Astrocyte (in vitro differentiated cells and primary cell): ENCODE results near the gene HDHD2.

ENCODE experiments used
- EZH2 ChIP-seq: IDR thresholded peaks from 2 replicates; pipeline ENCODE4 v1.6.1; 2012; ENCODE audit warnings: mild to moderate bottlenecking, low read length, inconsistent platforms; ENCODE audit not compliant: insufficient read depth
- TF ChIP-seq, protein P1 (sequence below): IDR thresholded peaks from 2 replicates; pipeline ENCODE4 v1.5.1; 2011; ENCODE audit warnings: low read depth, mild to moderate bottlenecking, inconsistent platforms, low read length, moderate library complexity; ENCODE audit not compliant: insufficient read depth

DNA sequence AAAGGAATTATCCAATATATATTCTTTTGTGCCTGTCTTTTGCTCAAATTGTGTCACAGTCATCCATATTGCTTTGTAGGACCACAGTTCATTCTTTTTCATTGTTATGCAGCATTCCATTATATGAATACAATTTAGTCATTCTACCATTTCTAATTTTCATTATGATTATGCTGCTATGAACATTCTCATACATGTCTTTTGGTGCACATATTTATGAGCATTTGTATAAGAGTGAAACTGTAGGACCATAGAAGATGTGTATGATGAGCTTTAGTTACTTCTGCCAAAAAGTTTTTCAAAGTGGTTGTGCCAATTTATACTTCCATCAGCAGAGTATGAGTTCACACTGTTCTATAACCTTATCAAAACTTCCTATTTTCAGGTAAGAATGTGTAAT lies 18.2 kb upstream of the HDHD2 start:
- TF ChIP-seq, protein P1, sequence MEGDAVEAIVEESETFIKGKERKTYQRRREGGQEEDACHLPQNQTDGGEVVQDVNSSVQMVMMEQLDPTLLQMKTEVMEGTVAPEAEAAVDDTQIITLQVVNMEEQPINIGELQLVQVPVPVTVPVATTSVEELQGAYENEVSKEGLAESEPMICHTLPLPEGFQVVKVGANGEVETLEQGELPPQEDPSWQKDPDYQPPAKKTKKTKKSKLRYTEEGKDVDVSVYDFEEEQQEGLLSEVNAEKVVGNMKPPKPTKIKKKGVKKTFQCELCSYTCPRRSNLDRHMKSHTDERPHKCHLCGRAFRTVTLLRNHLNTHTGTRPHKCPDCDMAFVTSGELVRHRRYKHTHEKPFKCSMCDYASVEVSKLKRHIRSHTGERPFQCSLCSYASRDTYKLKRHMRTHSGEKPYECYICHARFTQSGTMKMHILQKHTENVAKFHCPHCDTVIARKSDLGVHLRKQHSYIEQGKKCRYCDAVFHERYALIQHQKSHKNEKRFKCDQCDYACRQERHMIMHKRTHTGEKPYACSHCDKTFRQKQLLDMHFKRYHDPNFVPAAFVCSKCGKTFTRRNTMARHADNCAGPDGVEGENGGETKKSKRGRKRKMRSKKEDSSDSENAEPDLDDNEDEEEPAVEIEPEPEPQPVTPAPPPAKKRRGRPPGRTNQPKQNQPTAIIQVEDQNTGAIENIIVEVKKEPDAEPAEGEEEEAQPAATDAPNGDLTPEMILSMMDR = no peak
- TF ChIP-seq EZH2 = no peak
